ENCODE data around the gene LNPEP. TPM values are rescaled to one million over a fixed set of nuclear protein-coding genes. Genes with fewer than 3 reads are reported as not detected.

LNPEP gene
- polyA plus RNA-seq, 3 donors: 21.1 to 30.7 (median 24.2) TPM

Other genes starting within 250 kb of the LNPEP start
- 10 to 100 TPM; 48.7 to 62.6 (median 61.9) TPM for gene ERAP1, start 128.1 kb upstream of the LNPEP start, polyA plus RNA-seq (ENCODE audit: insufficient read length in 3 of 3)
- 10 to 100 TPM; 11.5 to 17.7 (median 13.1) TPM for gene ERAP2, start 59.6 kb upstream of the LNPEP start, polyA plus RNA-seq (ENCODE audit: insufficient read length in 3 of 3)
- gene LIX1, start 206.5 kb downstream of the LNPEP start, polyA plus RNA-seq (ENCODE audit: insufficient read length in 3 of 3): 1 to 10 TPM; 4.1 to 4.7 (median 4.2) TPM
- 10 to 100 TPM; 32.7 to 44.3 (median 37.5) TPM for gene RIOK2, start 247.2 kb downstream of the LNPEP start, polyA plus RNA-seq (ENCODE audit: insufficient read length in 3 of 3)